GM12878 (cell line): Measurements from ENCODE around the gene UPF1. TPM values are rescaled to one million over a fixed set of nuclear protein-coding genes. Genes with fewer than 3 reads are reported as not detected.

Experiments used
- ATF7 ChIP-seq: fragments of 450-650 bp; IDR thresholded peaks from 2 replicates; pipeline ENCODE4 v1.6.1; 2016; ENCODE audit warnings: low read depth, mild to moderate bottlenecking
- BHLHE40 ChIP-seq, 2 experiments: fragments of 450-650 bp in 1 of 2; IDR thresholded peaks; 2 replicates each; pipeline ENCODE4 v1.6.1; 2011 to 2017; ENCODE audit warnings: low read depth in 2 of 2, borderline replicate concordance in 1 of 2, improper control_type of control experiment in 1 of 2, low read length in 1 of 2, mild to moderate bottlenecking in 1 of 2
- BMI1 ChIP-seq: fragments of 450-650 bp; IDR thresholded peaks from 2 replicates; pipeline ENCODE4 v1.6.1; 2016; ENCODE audit warnings: mild to moderate bottlenecking, moderate library complexity, borderline replicate concordance
- CBFB ChIP-seq: IDR thresholded peaks from 2 replicates; pipeline ENCODE4 v1.6.1; 2016; ENCODE audit warnings: antibody characterized with exemption, low read depth
- CEBPB ChIP-seq, 2 experiments: fragments of 150-350 bp in 1 of 2; IDR thresholded peaks; 2 replicates each; pipeline ENCODE4 v1.6.1; 2012 to 2014; ENCODE audit warnings: low read depth in 2 of 2, low read length in 2 of 2, borderline replicate concordance in 1 of 2, inconsistent platforms in 1 of 2
- CREB1 ChIP-seq: IDR thresholded peaks from 2 replicates; pipeline ENCODE4 v1.6.1; 2012; ENCODE audit warnings: low read depth, mild to moderate bottlenecking, inconsistent platforms
- EGR1 ChIP-seq, 2 experiments: IDR thresholded peaks; 1 replicate in 1 of 2; 2 replicates in 1 of 2; pipeline ENCODE4 v1.6.1; 2011 to 2012; ENCODE audit warnings: low read depth in 2 of 2, low read length in 2 of 2, borderline replicate concordance in 1 of 2, mild to moderate bottlenecking in 1 of 2, moderate library complexity in 1 of 2
- HDAC2 ChIP-seq: fragments of 200-600 bp; sonication (generic); IDR thresholded peaks from 2 replicates; pipeline ENCODE4 v1.6.1; 2017
- IRF4 ChIP-seq: IDR thresholded peaks from 2 replicates; pipeline ENCODE4 v1.6.1; 2011; ENCODE audit warnings: low read depth, low read length
- MTA2 ChIP-seq: fragments of 450-650 bp; IDR thresholded peaks from 2 replicates; pipeline ENCODE4 v1.6.1; 2016; ENCODE audit warnings: low read depth, mild to moderate bottlenecking, moderate library complexity
- NKRF ChIP-seq: fragments of 450-650 bp; conservative IDR thresholded peaks from 2 replicates; pipeline ENCODE4 v1.6.1; 2017; ENCODE audit warnings: mild to moderate bottlenecking, moderate library complexity
- NR2C1 ChIP-seq: fragments of 450-650 bp; IDR thresholded peaks from 2 replicates; pipeline ENCODE4 v1.6.1; 2017; ENCODE audit warnings: antibody characterized with exemption, mild to moderate bottlenecking, moderate library complexity
- NR2F1 ChIP-seq: fragments of 450-650 bp; conservative IDR thresholded peaks from 2 replicates; pipeline ENCODE4 v1.6.1; 2017; ENCODE audit warnings: mild to moderate bottlenecking
- PAX8 ChIP-seq: fragments of 450-650 bp; IDR thresholded peaks from 2 replicates; pipeline ENCODE4 v1.6.1; 2017; ENCODE audit warnings: mild to moderate bottlenecking, moderate library complexity
- RUNX3 ChIP-seq: IDR thresholded peaks from 2 replicates; pipeline ENCODE4 v1.6.1; 2012; ENCODE audit warnings: low read length, inconsistent platforms
- SREBF1 ChIP-seq: IDR thresholded peaks from 2 replicates; pipeline ENCODE4 v1.6.1; 2012; ENCODE audit warnings: mild to moderate bottlenecking, low read length
- TCF3 ChIP-seq: IDR thresholded peaks from 2 replicates; pipeline ENCODE4 v1.6.1; 2012; ENCODE audit warnings: low read depth, mild to moderate bottlenecking, low read length, borderline replicate concordance; ENCODE audit not compliant: insufficient read depth
- WRNIP1 ChIP-seq: IDR thresholded peaks from 2 replicates; pipeline ENCODE4 v1.6.1; 2011; ENCODE audit warnings: low read depth, low read length, improper control_type of control experiment, borderline replicate concordance
- polyA plus RNA-seq, 11 experiments: library from polyadenylated mRNA; depleted of rRNA in 4 of 11; unstranded in 6 of 11; stranded (reverse) in 5 of 11; fragments of >200 nt; fragmentation: Nextera tagmentation in 4 of 11; fragmentation: Illumina TruSeq in 1 of 11; extraction: Ambion mirVana in 4 of 11; extraction: Trizol in 1 of 11; gene quantifications; 1 replicate in 1 of 11; 2 replicates in 10 of 11; pipeline versions ENCODE4 v1.2.1 to v1.2.3, GENCODE V29; 2011 to 2016; ENCODE audit warnings: inconsistent platforms in 2 of 11, missing spikeins in 2 of 11, low read depth in 1 of 11
- total RNA-seq, 4 experiments: library from RNA; depleted of rRNA in 3 of 4; stranded (reverse); fragments of >200 nt in 3 of 4; fragmentation: Illumina TruSeq in 1 of 4; extraction: Trizol in 1 of 4; gene quantifications; 2 replicates each; pipeline versions ENCODE4 v1.2.1 to v1.2.3, GENCODE V29; 2013 to 2021
- TF ChIP-seq, protein P1 (sequence below): IDR thresholded peaks from 2 replicates; pipeline ENCODE4 v1.6.1; 2011; ENCODE audit warnings: borderline replicate concordance, low read depth, mild to moderate bottlenecking, moderate library complexity, low read length; ENCODE audit not compliant: insufficient read depth, poor library complexity, severe bottlenecking
- TF ChIP-seq, protein P2 (sequence below): fragments of 150-350 bp; IDR thresholded peaks from 2 replicates; pipeline ENCODE4 v1.6.1; 2014; ENCODE audit warnings: mild to moderate bottlenecking, low read depth, low read length
- TF ChIP-seq, protein P3 (sequence below): fragments of 450-650 bp; IDR thresholded peaks from 2 replicates; pipeline ENCODE4 v1.6.1; 2017; ENCODE audit warnings: mild to moderate bottlenecking, low read depth, inconsistent platforms; ENCODE audit not compliant: poor library complexity, severe bottlenecking
- TF ChIP-seq, protein P4 (sequence below): fragments of 450-650 bp; IDR thresholded peaks from 2 replicates; pipeline ENCODE4 v1.6.1; 2017; ENCODE audit warnings: low read depth, mild to moderate bottlenecking, moderate library complexity

Gene UPF1
- total and polyA plus RNA-seq, 10 of the 15 experiments (the other 5 are each of a cell fraction or from before 2014, with no cell fraction given) = 0.58 to 80.9 (median 18.7) TPM

DNA sequence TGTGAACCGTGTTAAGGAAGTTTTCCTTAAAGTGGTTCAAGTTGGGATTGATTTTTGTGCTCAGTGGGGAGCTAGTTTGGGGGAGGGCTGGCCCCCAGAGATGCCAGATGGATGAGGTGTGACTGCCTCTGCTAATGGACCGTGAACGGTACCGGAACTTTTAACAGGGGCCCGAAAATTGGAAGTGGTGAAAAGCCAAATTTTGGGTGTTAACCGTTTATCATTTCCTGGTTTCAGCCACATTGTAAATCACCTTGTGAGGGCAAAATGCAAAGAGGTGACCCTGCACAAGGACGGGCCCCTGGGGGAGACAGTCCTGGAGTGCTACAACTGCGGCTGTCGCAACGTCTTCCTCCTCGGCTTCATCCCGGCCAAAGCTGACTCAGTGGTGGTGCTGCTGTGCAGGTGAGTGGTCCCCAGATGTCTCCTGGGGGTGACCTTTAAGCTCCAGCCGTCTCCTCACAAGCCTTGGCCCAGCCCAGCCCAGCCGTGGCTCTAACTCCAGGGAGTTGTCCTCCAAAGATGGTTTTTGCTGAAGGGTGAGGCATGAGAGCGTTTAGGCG, 18.2 kb downstream of the UPF1 start (continued):
- TF ChIP-seq BHLHE40 (IDR thresholded peaks at IDR 0.05; ENCODE audit: borderline replicate concordance in 1 of 2, low read depth in 2 of 2, low read length in 1 of 2) (peak; percentile 51 to 55; a peak in 3 of 4 replicates), TCF3 (no peak), WRNIP1 (no peak), HDAC2 (no peak), NKRF (0 out of 2 replicates have a peak, but pooled peaks have one; percentile 11), ATF7 (no peak), IRF4 (no peak), CREB1 (no peak), PAX8 (no peak), BMI1 (peak; percentile 15; the same call in 1 of the 2 replicates), RUNX3 (peak; percentile 90), EGR1 (IDR thresholded peaks at IDR 0.05; ENCODE audit: borderline replicate concordance in 1 of 2, low read depth in 2 of 2, low read length in 2 of 2) (no peak), MTA2 (peak; percentile 75), CEBPB (IDR thresholded peaks at IDR 0.05; ENCODE audit: borderline replicate concordance in 1 of 2, low read depth in 2 of 2, low read length in 2 of 2) (no peak), NR2F1 (peak; percentile 83; the same call in 1 of the 2 replicates), SREBF1 (no peak), NR2C1 (no peak), CBFB (peak; percentile 45; the same call in 1 of the 2 replicates)
- TF ChIP-seq, protein P1, sequence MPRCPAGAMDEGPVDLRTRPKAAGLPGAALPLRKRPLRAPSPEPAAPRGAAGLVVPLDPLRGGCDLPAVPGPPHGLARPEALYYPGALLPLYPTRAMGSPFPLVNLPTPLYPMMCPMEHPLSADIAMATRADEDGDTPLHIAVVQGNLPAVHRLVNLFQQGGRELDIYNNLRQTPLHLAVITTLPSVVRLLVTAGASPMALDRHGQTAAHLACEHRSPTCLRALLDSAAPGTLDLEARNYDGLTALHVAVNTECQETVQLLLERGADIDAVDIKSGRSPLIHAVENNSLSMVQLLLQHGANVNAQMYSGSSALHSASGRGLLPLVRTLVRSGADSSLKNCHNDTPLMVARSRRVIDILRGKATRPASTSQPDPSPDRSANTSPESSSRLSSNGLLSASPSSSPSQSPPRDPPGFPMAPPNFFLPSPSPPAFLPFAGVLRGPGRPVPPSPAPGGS = no peak
- TF ChIP-seq, protein P2, sequence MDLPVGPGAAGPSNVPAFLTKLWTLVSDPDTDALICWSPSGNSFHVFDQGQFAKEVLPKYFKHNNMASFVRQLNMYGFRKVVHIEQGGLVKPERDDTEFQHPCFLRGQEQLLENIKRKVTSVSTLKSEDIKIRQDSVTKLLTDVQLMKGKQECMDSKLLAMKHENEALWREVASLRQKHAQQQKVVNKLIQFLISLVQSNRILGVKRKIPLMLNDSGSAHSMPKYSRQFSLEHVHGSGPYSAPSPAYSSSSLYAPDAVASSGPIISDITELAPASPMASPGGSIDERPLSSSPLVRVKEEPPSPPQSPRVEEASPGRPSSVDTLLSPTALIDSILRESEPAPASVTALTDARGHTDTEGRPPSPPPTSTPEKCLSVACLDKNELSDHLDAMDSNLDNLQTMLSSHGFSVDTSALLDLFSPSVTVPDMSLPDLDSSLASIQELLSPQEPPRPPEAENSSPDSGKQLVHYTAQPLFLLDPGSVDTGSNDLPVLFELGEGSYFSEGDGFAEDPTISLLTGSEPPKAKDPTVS = no peak
- TF ChIP-seq, protein P3, sequence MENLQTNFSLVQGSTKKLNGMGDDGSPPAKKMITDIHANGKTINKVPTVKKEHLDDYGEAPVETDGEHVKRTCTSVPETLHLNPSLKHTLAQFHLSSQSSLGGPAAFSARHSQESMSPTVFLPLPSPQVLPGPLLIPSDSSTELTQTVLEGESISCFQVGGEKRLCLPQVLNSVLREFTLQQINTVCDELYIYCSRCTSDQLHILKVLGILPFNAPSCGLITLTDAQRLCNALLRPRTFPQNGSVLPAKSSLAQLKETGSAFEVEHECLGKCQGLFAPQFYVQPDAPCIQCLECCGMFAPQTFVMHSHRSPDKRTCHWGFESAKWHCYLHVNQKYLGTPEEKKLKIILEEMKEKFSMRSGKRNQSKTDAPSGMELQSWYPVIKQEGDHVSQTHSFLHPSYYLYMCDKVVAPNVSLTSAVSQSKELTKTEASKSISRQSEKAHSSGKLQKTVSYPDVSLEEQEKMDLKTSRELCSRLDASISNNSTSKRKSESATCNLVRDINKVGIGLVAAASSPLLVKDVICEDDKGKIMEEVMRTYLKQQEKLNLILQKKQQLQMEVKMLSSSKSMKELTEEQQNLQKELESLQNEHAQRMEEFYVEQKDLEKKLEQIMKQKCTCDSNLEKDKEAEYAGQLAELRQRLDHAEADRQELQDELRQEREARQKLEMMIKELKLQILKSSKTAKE = peak; percentile 70
- TF ChIP-seq, protein P4, sequence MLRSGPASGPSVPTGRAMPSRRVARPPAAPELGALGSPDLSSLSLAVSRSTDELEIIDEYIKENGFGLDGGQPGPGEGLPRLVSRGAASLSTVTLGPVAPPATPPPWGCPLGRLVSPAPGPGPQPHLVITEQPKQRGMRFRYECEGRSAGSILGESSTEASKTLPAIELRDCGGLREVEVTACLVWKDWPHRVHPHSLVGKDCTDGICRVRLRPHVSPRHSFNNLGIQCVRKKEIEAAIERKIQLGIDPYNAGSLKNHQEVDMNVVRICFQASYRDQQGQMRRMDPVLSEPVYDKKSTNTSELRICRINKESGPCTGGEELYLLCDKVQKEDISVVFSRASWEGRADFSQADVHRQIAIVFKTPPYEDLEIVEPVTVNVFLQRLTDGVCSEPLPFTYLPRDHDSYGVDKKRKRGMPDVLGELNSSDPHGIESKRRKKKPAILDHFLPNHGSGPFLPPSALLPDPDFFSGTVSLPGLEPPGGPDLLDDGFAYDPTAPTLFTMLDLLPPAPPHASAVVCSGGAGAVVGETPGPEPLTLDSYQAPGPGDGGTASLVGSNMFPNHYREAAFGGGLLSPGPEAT = no peak
